ENCODE data around the gene ADAMTS4. TPM values are rescaled to one million over a fixed set of nuclear protein-coding genes. Genes with fewer than 3 reads are reported as not detected.

The ADAMTS4 gene
- total RNA-seq, 1 experiment from 2014 or later, result 7.0 TPM

GRCh38 chr1:161220002-161220401 lies 21.1 kb upstream of the ADAMTS4 start:
- Histone ChIP-seq H3K14ac (ENCODE audit: insufficient read depth, low read length) (no peak overlapping the region), H3K23me2 (ENCODE audit: insufficient read length, low read depth, low read length, poor library complexity, severe bottlenecking) (no peaks in the 10 kb centered on the region), H3K27ac (ENCODE audit: insufficient read length, low read depth, low read length) (no peak overlapping the region), H2AFZ (ENCODE audit: low read length) (no peak overlapping the region), H3K4me1 (ENCODE audit: insufficient read depth, low read length) (peaks cover 4% of the 10 kb centered on the region; the same call in 1 of the 2 replicates), H4K20me1 (ENCODE audit: control insufficient read depth, insufficient read depth, insufficient read length) (no peaks in the 10 kb centered on the region), H3K23ac (ENCODE audit: insufficient read length, low read depth, low read length) (no peak overlapping the region), H3K9me3 (ENCODE audit: control insufficient read depth, low read depth, low read length) (no peaks in the 10 kb centered on the region), H2BK12ac (ENCODE audit: insufficient read length, low read depth, low read length) (no peak overlapping the region), H2BK15ac (ENCODE audit: low read depth, low read length) (no peak overlapping the region), H2AK5ac (ENCODE audit: insufficient read length, low read length) (no peak overlapping the region), H3K27me3 (ENCODE audit: insufficient read depth, low read length) (no peaks in the 10 kb centered on the region), H4K91ac (ENCODE audit: insufficient read length, low read depth, low read length) (no peak overlapping the region), H3K56ac (ENCODE audit: insufficient read length, low read depth, low read length) (no peak overlapping the region), H3K9ac (ENCODE audit: extremely low read depth, insufficient read length, low read length) (no peak overlapping the region), H4K5ac (ENCODE audit: insufficient read length, low read depth, low read length) (no peak overlapping the region), H3K18ac (ENCODE audit: insufficient read length, low read depth, low read length) (no peak overlapping the region), H4K8ac (replicated peaks; ENCODE audit: insufficient read length, low read depth, low read length) (no peak overlapping the region), H3K4me2 (ENCODE audit: insufficient read depth, insufficient read length, low read length) (no peak overlapping the region), H2BK20ac (ENCODE audit: low read depth, low read length, poor library complexity, severe bottlenecking) (no peak overlapping the region), H3K79me1 (ENCODE audit: insufficient read depth, low read depth, low read length, poor library complexity, severe bottlenecking) (no peaks in the 10 kb centered on the region), H2BK5ac (ENCODE audit: insufficient read length, low read length) (no peak overlapping the region), H3T11ph (ENCODE audit: low read length) (no peak overlapping the region), H2BK120ac (ENCODE audit: low read depth, low read length, poor library complexity, severe bottlenecking) (no peak overlapping the region), H3K4ac (ENCODE audit: low read depth, low read length) (no peak overlapping the region), H3K79me2 (ENCODE audit: insufficient read depth, low read length) (no peaks in the 10 kb centered on the region)
- Mint-ChIP-seq H3K36me3 (ENCODE audit: insufficient read depth in 1 of 3, low read depth in 3 of 3) (peaks cover 0 to 3% (median 3%) of the 10 kb centered on the region in 3 experiments; a peak in 4 of 7 replicates), H3K27me3 (ENCODE audit: low read depth) (no peaks in the 10 kb centered on the region), H3K27ac (no peak overlapping the region), H3K4me1 (peaks cover 17 to 41% of the 10 kb centered on the region in 2 experiments), H3K9me3 (no peaks in the 10 kb centered on the region), H3K4me3 (no peak overlapping the region)
- WGBS (ENCODE audit: extremely low coverage, insufficient read length, low lambda C conversion rate), result no CpG with 5 or more reads among the region's 5 CpGs
- DNase-seq, result no peak
- TF ChIP-seq CTCF (conservative IDR thresholded peaks at IDR 0.05), result no peak
